Breast epithelium (tissue), 4 donors: ENCODE results near the gene RALGPS1. TPM values are rescaled to one million over a fixed set of nuclear protein-coding genes. Genes with fewer than 3 reads are reported as not detected.

Experiments
- DNase-seq, 2 donors: peaks; one replicate each; pipeline ENCODE4 v3.0.0-alpha.2; 2019; ENCODE audit warnings: low spot score in 2 of 2
- H3K27ac ChIP-seq, 2 donors: fragments of 200-600 bp; sonication (generic) in 1 of 2; one replicate each; pipeline ENCODE4 v1.5.1; 2016 to 2019; ENCODE audit warnings: mild to moderate bottlenecking in 1 of 2
- H3K27me3 ChIP-seq, 2 donors: fragments of 200-600 bp; sonication (generic) in 1 of 2; one replicate each; pipeline versions ENCODE4 v1.5.1 to v1.6.0; 2017 to 2019; ENCODE audit warnings: control low read depth in 1 of 2, mild to moderate bottlenecking in 1 of 2
- H3K36me3 ChIP-seq: fragments of 200-600 bp; one replicate; pipeline ENCODE4 v1.5.1; 2019
- H3K4me1 ChIP-seq, 2 donors: fragments of 200-600 bp; sonication (generic); one replicate each; pipeline ENCODE4 v1.5.1; 2016 to 2019; ENCODE audit warnings: control low read depth in 1 of 2
- H3K4me3 ChIP-seq, 3 donors: fragments of 200-600 bp; sonication (generic); 1 replicate in 2 of 3; 2 replicates in 1 of 3; pipeline ENCODE4 v1.5.1; 2016 to 2019; ENCODE audit warnings: mild to moderate bottlenecking in 3 of 3, moderate library complexity in 2 of 3
- H3K9me3 ChIP-seq, 2 donors: fragments of 200-600 bp; sonication (generic) in 1 of 2; one replicate each; pipeline ENCODE4 v1.5.1; 2016 to 2019; ENCODE audit warnings: control low read depth in 1 of 2
- CTCF ChIP-seq, 3 donors: fragments of 450-650 bp; IDR thresholded peaks; one replicate each; pipeline ENCODE4 v1.5.1; 2016 to 2017; ENCODE audit warnings: antibody characterized with exemption in 3 of 3, mild to moderate bottlenecking in 3 of 3, moderate library complexity in 3 of 3
- POLR2A ChIP-seq: fragments of 450-650 bp; IDR thresholded peaks from one replicate; pipeline ENCODE4 v1.6.1; 2016; ENCODE audit warnings: antibody characterized with exemption, mild to moderate bottlenecking, moderate library complexity
- POLR2AphosphoS5 ChIP-seq, 3 donors: sonication (generic); formaldehyde crosslinking; IDR thresholded peaks; one replicate each; pipeline ENCODE4 v1.6.1; 2017; ENCODE audit warnings: antibody characterized with exemption in 3 of 3
- intact Hi-C: fragments of 100-400 bp; cut with DNase I; formaldehyde crosslinking; loops from one replicate; pipeline ENCODE4 v1.15.1; 2023; ENCODE audit warnings: low total_unique reads
- total RNA-seq, 3 donors: library from RNA; depleted of rRNA; stranded (reverse); fragments of >200 nt; gene quantifications; one replicate each; pipeline ENCODE4 v1.1.0, GENCODE V29; 2016

Gene RALGPS1
- total RNA-seq, 3 donors from 2014 or later: 5.8 to 30.7 (median 15.1) TPM

GRCh38 chr9:127066060-127066850, 151.7 kb downstream of the RALGPS1 start:
- no peak overlapping the region for H3K4me3 ChIP-seq
- TF ChIP-seq CTCF (IDR thresholded peaks at IDR 0.05): no peak
- TF ChIP-seq POLR2A: no peak
- no peak for TF ChIP-seq POLR2AphosphoS5 (IDR thresholded peaks at IDR 0.05)
- no peak for DNase-seq
- H3K4me1 ChIP-seq: no peaks in the 10 kb centered on the region
- H3K27me3 ChIP-seq: no peaks in the 10 kb centered on the region
- no peaks in the 10 kb centered on the region for H3K9me3 ChIP-seq
- H3K27ac ChIP-seq: peak overlapping the region in 1 of 2 donors; percentile 40
- intact Hi-C loops: no loop called here
- no peaks in the 10 kb centered on the region for H3K36me3 ChIP-seq

DNA sequence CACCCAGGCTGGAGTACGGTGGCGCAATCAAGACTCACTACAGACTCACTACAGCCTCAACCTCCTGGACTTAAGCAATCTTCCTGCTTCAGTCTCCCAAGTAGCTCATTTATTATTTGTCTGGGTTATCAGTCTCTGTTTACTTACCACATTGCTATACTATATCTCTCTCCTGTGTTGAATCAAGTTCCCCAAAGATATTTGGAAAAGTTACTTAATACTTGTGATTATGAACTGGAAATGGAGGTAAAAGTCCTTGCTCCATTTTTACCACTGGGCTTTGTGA, 152.2 kb downstream of the RALGPS1 start:
- TF ChIP-seq POLR2AphosphoS5 (IDR thresholded peaks at IDR 0.05) (no peak), POLR2A (no peak), CTCF (IDR thresholded peaks at IDR 0.05) (no peak)
- no peaks in the 10 kb centered on the region for H3K27me3 ChIP-seq
- H3K36me3 ChIP-seq: no peaks in the 10 kb centered on the region
- no peak overlapping the region for H3K4me3 ChIP-seq
- intact Hi-C loops: no loop called here
- DNase-seq: no peak
- H3K4me1 ChIP-seq: no peaks in the 10 kb centered on the region
- H3K9me3 ChIP-seq: no peaks in the 10 kb centered on the region
- H3K27ac ChIP-seq: no peak overlapping the region

- TF ChIP-seq CTCF (IDR thresholded peaks at IDR 0.05) (no peak), POLR2AphosphoS5 (IDR thresholded peaks at IDR 0.05) (no peak), POLR2A (no peak)
- no peaks in the 10 kb centered on the region for H3K9me3 ChIP-seq
- no peak for DNase-seq
- no peak overlapping the region for H3K27ac ChIP-seq
- no peak overlapping the region for H3K4me3 ChIP-seq
- H3K27me3 ChIP-seq: no peaks in the 10 kb centered on the region
- no peaks in the 10 kb centered on the region for H3K4me1 ChIP-seq
- intact Hi-C loops: no loop called here
- no peaks in the 10 kb centered on the region for H3K36me3 ChIP-seq
Observed at GRCh38 chr9:127067603-127068220, 153.1 kb downstream of the RALGPS1 start.

- intact Hi-C loops: no loop called here
- TF ChIP-seq CTCF (IDR thresholded peaks at IDR 0.05): no peak
- no peak for TF ChIP-seq POLR2AphosphoS5 (IDR thresholded peaks at IDR 0.05)
- no peak for TF ChIP-seq POLR2A
- H3K9me3 ChIP-seq: no peaks in the 10 kb centered on the region
- H3K27ac ChIP-seq: peak overlapping the region; percentile 8 to 41
- no peaks in the 10 kb centered on the region for H3K36me3 ChIP-seq
- H3K27me3 ChIP-seq: no peaks in the 10 kb centered on the region
- no peak for DNase-seq
- no peak overlapping the region for H3K4me3 ChIP-seq
- H3K4me1 ChIP-seq: peaks cover 8% of the 10 kb centered on the region in 2 donors
Observed at GRCh38 chr9:127074561-127075548, 160.3 kb downstream of the RALGPS1 start.
